GM18505 (cell line): ENCODE data around the gene CD72.

Experiments used
- ATAC-seq: cut with Tn5 transposase; IDR thresholded peaks from one replicate; pipeline ENCODE4 v1.9.1; 2021; ENCODE audit not compliant: unreplicated experiment
- POLR2A ChIP-seq: IDR thresholded peaks from 4 replicates; pipeline ENCODE4 v1.6.1; 2011; ENCODE audit warnings: borderline replicate concordance; ENCODE audit not compliant: insufficient read depth, insufficient read length; ENCODE audit errors: extremely low read depth

CD72 gene

GRCh38 chr9:35575478-35575877 lies 42.7 kb downstream of the CD72 start:
- no peak for TF ChIP-seq POLR2A
- no peak for ATAC-seq

- ATAC-seq: no peak
- no peak for TF ChIP-seq POLR2A
Observed at GRCh38 chr9:35574578-35575122, 43.6 kb downstream of the CD72 start.

GRCh38 chr9:35570709-35571504 lies 47.3 kb downstream of the CD72 start:
- no peak for TF ChIP-seq POLR2A
- no peak for ATAC-seq

GRCh38 chr9:35569206-35569605 lies 49.0 kb downstream of the CD72 start:
- ATAC-seq: no peak
- TF ChIP-seq POLR2A: no peak

GRCh38 chr9:35568196-35568595 lies 50.0 kb downstream of the CD72 start:
- no peak for ATAC-seq
- TF ChIP-seq POLR2A: no peak

- TF ChIP-seq POLR2A: no peak
- ATAC-seq: no peak
Observed at GRCh38 chr9:35566417-35566816, 51.8 kb downstream of the CD72 start.

- ATAC-seq: no peak
- TF ChIP-seq POLR2A: no peak
Observed at GRCh38 chr9:35564658-35565061, 53.6 kb downstream of the CD72 start.

GRCh38 chr9:35563791-35564197 lies 54.4 kb downstream of the CD72 start:
- no peak for TF ChIP-seq POLR2A
- no peak for ATAC-seq

- no peak for TF ChIP-seq POLR2A
- no peak for ATAC-seq
Observed at GRCh38 chr9:35562895-35563780, 55.1 kb downstream of the CD72 start.

- TF ChIP-seq POLR2A: no peak
- no peak for ATAC-seq
Observed at GRCh38 chr9:35561468-35562261, 56.5 kb downstream of the CD72 start.

GRCh38 chr9:35560625-35561337 lies 57.4 kb downstream of the CD72 start:
- ATAC-seq: no peak

More at GRCh38 chr9:35560625-35561337, 57.4 kb downstream of the CD72 start:
- no peak for TF ChIP-seq POLR2A
